ENCODE data around the gene SLC27A6.

SLC27A6 gene

DNA sequence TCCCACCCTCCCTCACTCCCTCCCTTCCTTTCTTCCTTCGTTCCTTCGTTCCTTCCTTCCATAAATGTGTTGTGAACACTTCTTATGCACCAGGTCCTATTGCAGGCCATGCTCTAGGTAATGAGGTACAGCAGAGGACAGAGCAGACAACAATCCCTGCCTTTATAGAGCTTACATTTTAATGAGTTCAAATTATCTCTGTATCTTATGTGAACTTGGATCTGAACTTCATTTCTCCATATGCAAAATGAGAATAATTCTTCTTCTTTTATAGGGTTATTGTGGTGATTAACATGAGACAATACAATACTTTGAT is 37.2 kb downstream of the SLC27A6 start:
- TF ChIP-seq, protein P1, sequence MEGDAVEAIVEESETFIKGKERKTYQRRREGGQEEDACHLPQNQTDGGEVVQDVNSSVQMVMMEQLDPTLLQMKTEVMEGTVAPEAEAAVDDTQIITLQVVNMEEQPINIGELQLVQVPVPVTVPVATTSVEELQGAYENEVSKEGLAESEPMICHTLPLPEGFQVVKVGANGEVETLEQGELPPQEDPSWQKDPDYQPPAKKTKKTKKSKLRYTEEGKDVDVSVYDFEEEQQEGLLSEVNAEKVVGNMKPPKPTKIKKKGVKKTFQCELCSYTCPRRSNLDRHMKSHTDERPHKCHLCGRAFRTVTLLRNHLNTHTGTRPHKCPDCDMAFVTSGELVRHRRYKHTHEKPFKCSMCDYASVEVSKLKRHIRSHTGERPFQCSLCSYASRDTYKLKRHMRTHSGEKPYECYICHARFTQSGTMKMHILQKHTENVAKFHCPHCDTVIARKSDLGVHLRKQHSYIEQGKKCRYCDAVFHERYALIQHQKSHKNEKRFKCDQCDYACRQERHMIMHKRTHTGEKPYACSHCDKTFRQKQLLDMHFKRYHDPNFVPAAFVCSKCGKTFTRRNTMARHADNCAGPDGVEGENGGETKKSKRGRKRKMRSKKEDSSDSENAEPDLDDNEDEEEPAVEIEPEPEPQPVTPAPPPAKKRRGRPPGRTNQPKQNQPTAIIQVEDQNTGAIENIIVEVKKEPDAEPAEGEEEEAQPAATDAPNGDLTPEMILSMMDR (IDR thresholded peaks at IDR 0.05; ENCODE audit: low read depth, low read length, missing control alignments) = no peak
- DNase-seq (ENCODE audit: extremely low read depth, low read depth) = no peak
- H3K4me3 ChIP-seq (replicated peaks; ENCODE audit: low read depth, low read length) = no peak overlapping the region

DNA sequence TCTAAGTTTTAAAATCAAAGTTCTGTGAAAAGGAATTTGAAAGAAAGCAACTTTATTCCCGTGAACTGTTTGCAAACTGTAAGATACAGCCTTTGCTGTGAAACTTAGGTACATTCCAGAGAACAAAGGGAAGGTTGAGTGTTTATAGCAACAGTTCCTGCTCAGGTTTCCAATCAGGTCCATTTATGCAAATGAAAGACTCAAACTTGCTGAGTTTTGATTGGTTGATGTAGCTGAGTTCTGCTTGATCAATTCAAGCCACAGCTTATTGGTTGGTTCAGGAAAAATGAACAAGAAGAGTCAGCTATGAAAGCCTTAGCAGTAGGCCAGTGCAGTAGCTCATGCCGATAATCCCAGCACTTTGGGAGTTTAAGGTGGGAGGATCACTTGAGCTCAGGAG is 37.9 kb downstream of the SLC27A6 start:
- no peak for DNase-seq (ENCODE audit: extremely low read depth, low read depth)
- TF ChIP-seq, protein P1 (IDR thresholded peaks at IDR 0.05; ENCODE audit: low read depth, low read length, missing control alignments) = no peak
- H3K4me3 ChIP-seq (replicated peaks; ENCODE audit: low read depth, low read length) = no peak overlapping the region

DNA sequence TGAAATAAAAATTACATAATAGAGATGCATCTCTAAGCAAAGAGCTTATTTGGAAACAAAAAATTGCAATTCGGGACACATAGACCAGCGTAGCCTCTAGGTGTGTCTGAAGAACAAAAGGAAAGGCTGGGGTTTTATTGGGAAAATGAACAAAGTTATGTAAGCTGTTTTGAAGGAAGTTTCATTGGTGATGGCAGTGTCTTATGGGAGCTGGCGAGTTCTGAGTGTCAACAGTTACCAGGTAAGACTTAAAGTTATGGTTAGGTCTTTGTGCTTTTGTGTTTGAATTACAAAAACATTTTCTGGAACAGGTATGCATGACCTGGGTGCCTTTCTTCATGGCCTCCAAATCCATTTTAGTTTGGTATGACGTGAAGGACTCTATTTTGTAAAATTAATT is 48.9 kb downstream of the SLC27A6 start:
- no peak for DNase-seq (ENCODE audit: extremely low read depth, low read depth)
- no peak overlapping the region for H3K4me3 ChIP-seq (replicated peaks; ENCODE audit: low read depth, low read length)
- TF ChIP-seq, protein P1 (IDR thresholded peaks at IDR 0.05; ENCODE audit: low read depth, low read length, missing control alignments) = no peak

DNA sequence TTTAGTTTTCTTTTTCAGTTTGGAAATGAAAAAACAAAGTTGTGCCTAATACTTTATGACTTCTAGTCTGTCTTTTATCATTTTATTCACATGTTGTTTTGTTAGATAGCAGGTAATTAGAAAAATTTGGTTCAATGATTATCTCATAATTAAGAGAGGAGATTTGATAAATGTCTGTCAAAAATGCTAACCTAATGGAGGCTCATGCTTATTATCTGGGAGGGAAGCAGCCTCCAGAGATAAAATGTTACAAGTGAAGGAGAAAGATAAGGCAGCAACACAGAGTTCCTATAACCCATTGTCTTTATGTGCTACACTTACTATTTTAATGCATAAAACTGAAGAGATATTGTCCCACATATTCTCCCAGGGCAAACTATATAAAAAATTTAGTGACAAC is 53.5 kb downstream of the SLC27A6 start:
- no peak for DNase-seq (ENCODE audit: extremely low read depth, low read depth)
- TF ChIP-seq, protein P1 (IDR thresholded peaks at IDR 0.05; ENCODE audit: low read depth, low read length, missing control alignments) = no peak
- no peak overlapping the region for H3K4me3 ChIP-seq (replicated peaks; ENCODE audit: low read depth, low read length)

DNA sequence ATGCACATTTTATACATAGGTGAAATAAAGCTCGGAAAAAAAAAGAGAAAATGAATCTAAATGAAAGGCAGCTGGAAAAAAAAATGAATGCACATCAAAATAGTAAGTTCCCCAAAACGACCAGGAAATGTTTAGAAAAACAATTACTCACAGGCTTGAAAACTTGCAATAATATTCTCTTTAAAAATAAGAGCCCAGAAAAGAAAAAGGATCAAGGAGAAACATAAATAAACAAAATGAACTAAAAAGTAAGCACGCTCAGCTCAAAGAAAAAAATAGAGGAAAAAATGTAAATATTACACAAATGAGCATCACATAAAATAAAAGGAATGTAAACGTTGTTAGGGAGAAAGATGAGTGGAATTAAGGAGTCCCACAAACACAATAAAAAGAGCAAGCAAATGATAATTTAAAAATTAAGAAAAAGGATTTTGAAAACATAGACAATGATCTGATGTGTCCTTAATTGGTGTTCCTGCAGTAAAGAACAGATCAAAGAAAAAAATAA is 54.2 kb downstream of the SLC27A6 start:
- DNase-seq (ENCODE audit: extremely low read depth, low read depth) = no peak
- TF ChIP-seq, protein P1 (IDR thresholded peaks at IDR 0.05; ENCODE audit: low read depth, low read length, missing control alignments) = no peak
- H3K4me3 ChIP-seq (replicated peaks; ENCODE audit: low read depth, low read length) = no peak overlapping the region

DNA sequence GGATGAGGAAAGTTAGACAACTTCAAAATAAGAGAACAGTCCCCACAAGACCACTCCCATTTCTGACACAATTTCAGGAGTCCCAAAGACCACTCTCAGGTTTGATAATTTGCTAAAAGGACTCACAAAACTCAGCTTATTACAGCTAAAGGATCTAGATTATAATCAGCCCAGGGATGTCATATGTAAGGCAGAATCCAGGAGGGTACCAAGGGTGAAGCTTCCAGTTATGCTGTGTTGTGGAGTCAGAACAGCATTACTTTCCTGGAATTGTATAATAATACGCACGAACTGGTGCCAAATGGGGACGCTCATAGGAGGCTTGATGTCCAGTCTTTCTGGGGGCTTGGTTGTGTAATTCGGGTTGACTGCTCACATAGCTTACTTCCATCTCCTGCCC is 55.4 kb downstream of the SLC27A6 start:
- TF ChIP-seq, protein P1 (IDR thresholded peaks at IDR 0.05; ENCODE audit: low read depth, low read length, missing control alignments) = no peak
- H3K4me3 ChIP-seq (replicated peaks; ENCODE audit: low read depth, low read length) = no peak overlapping the region

DNA sequence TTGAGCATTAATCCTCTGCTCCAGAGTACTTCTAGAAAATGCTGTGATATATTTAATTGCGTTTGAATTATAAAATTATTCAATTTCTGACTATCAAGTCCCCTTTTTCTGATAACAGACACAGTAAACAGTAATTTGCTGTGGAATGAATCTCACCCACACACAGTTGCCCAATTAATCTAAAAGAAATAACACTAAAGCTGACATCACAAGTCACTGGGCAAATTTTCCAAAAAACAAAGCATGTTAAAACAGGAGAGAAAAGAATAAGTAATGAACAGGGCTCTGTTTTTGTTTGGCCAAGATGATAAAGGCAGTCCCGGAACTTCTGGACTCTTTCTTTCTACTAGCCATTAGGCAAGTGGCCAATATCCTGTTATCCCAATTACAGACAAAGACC is 56.5 kb downstream of the SLC27A6 start:
- no peak for DNase-seq (ENCODE audit: extremely low read depth, low read depth)
- TF ChIP-seq, protein P1 (IDR thresholded peaks at IDR 0.05; ENCODE audit: low read depth, low read length, missing control alignments) = no peak
- no peak overlapping the region for H3K4me3 ChIP-seq (replicated peaks; ENCODE audit: low read depth, low read length)

More for the DNA sequence above, 55.4 kb downstream of the SLC27A6 start:
- no peak for DNase-seq (ENCODE audit: extremely low read depth, low read depth)

All from HFF-Myc (cell line).